HepG2 (cell line): ENCODE results near the gene ASXL3. TPM values are rescaled to one million over a fixed set of nuclear protein-coding genes. Genes with fewer than 3 reads are reported as not detected.

ENCODE experiments used
- ATAC-seq: fragments of 200-7000 bp; cut with Tn5 transposase; 3 replicates; pipeline ENCODE4 v1.9.1; 2020; ENCODE audit warnings: mild to moderate bottlenecking, moderate library complexity
- BruUV-seq: library from RNA; stranded (reverse); fragments of 400-500 nt; replicated peaks from 2 replicates; lab custom pipeline; 2021; lab: Mats Ljungman, UMichigan
- CTCF ChIA-PET: fragments of 300-600 bp; formaldehyde crosslinking; extraction: SDS; loops from one replicate; lab custom pipeline; 2021; ENCODE audit warnings: low total read pairs, inconsistent platforms, low intra/inter-chr PET ratio; lab: Yijun Ruan, JAX
- POLR2A ChIA-PET: fragments of 350-600 bp; sonication (Branson Sonifier 250); formaldehyde crosslinking; loops from one replicate; lab custom pipeline; 2020; ENCODE audit warnings: antibody characterized with exemption, inconsistent platforms; lab: Yijun Ruan, JAX
- DNase-seq: peaks from one replicate; pipeline ENCODE4 v3.0.0-alpha.2; 2015; ENCODE audit warnings: low spot score
- FAIRE-seq: peaks from 3 replicates; lab custom pipeline; 2011; peaks lifted over from hg19 to GRCh38; lab: Jason Lieb, UNC
- H2AFZ ChIP-seq: one replicate; pipeline ENCODE4 v1.6.1; 2011; ENCODE audit warnings: low read length, inconsistent platforms
- H3K27ac ChIP-seq: fragments of 300-600 bp; 3 replicates; pipeline ENCODE4 v1.8.0; 2011; ENCODE audit warnings: mixed run types, mild to moderate bottlenecking, mixed read lengths, low read length, inconsistent platforms; ENCODE audit not compliant: insufficient read depth; ENCODE audit errors: extremely low read length
- H3K27me3 ChIP-seq, 2 experiments: fragments of 200-600 bp in 1 of 2; 2 replicates in 1 of 2; 3 replicates in 1 of 2; pipeline versions ENCODE4 v1.6.0 to v1.8.0; 2011; ENCODE audit warnings: low read length in 2 of 2, mild to moderate bottlenecking in 2 of 2, moderate library complexity in 2 of 2, inconsistent platforms in 1 of 2; ENCODE audit not compliant: insufficient read depth in 2 of 2, control insufficient read depth in 1 of 2
- H3K36me3 ChIP-seq, 2 experiments: fragments of 200-600 bp in 1 of 2; replicated peaks in 1 of 2; 2 replicates in 1 of 2; 3 replicates in 1 of 2; pipeline versions ENCODE4 v1.5.1 to v1.8.0; 2011; ENCODE audit warnings: low read length in 2 of 2, inconsistent platforms in 1 of 2; ENCODE audit not compliant: insufficient read depth in 2 of 2, control insufficient read depth in 1 of 2
- H3K4me1 ChIP-seq: 2 replicates; pipeline ENCODE4 v1.5.1; 2012; ENCODE audit warnings: low read length, inconsistent platforms; ENCODE audit not compliant: insufficient read depth
- H3K4me2 ChIP-seq: 2 replicates; pipeline ENCODE4 v1.6.0; 2011; ENCODE audit warnings: low read depth, low read length, inconsistent platforms
- H3K4me3 ChIP-seq, 3 experiments: fragments of 200-600 bp in 1 of 3; sonication (generic), shearing (Covaris generic) in 1 of 3; replicated peaks in 1 of 3; 2 replicates each; pipeline ENCODE4 v1.5.1; 2011 to 2016; ENCODE audit warnings: low read length in 3 of 3, inconsistent platforms in 2 of 3, low read depth in 2 of 3, mild to moderate bottlenecking in 2 of 3, control low read depth in 1 of 3, mixed read lengths in 1 of 3; ENCODE audit not compliant: insufficient read depth in 1 of 3
- H3K79me2 ChIP-seq: one replicate; pipeline ENCODE4 v1.6.1; 2011; ENCODE audit warnings: low read length, inconsistent platforms; ENCODE audit not compliant: insufficient read depth
- H3K9ac ChIP-seq: 2 replicates; pipeline ENCODE4 v1.6.0; 2011; ENCODE audit warnings: mild to moderate bottlenecking, low read depth, low read length, inconsistent platforms; ENCODE audit not compliant: insufficient read depth
- H3K9me3 ChIP-seq: 2 replicates; pipeline ENCODE4 v1.5.1; 2012; ENCODE audit warnings: mild to moderate bottlenecking, low read length
- H4K20me1 ChIP-seq: 2 replicates; pipeline ENCODE4 v1.6.0; 2011; ENCODE audit warnings: inconsistent platforms, mild to moderate bottlenecking, low read length, moderate library complexity; ENCODE audit not compliant: insufficient read depth
- ATF1 ChIP-seq: IDR thresholded peaks from 2 replicates; pipeline ENCODE4 v1.6.1; 2016; ENCODE audit warnings: mild to moderate bottlenecking, control low read depth
- DR1 ChIP-seq: sonication (generic); formaldehyde crosslinking; IDR thresholded peaks from 2 replicates; pipeline ENCODE4 v1.8.0; 2021; ENCODE audit warnings: mild to moderate bottlenecking, missing genetic modification reagents, inconsistent platforms
- EEA1 ChIP-seq: sonication (generic); formaldehyde crosslinking; IDR thresholded peaks from 2 replicates; pipeline ENCODE4 v1.5.1; 2020; ENCODE audit warnings: mild to moderate bottlenecking, missing genetic modification reagents, borderline replicate concordance
- FLYWCH1 ChIP-seq: sonication (generic); formaldehyde crosslinking; IDR thresholded peaks from 2 replicates; pipeline ENCODE4 v1.8.1; 2023; ENCODE audit warnings: mild to moderate bottlenecking, missing genetic modification reagents
- KLF15 ChIP-seq: sonication (generic); formaldehyde crosslinking; IDR thresholded peaks from 2 replicates; pipeline ENCODE4 v1.8.1; 2023; ENCODE audit warnings: borderline replicate concordance, mild to moderate bottlenecking, inconsistent platforms, missing genetic modification reagents, mixed read lengths
- MTA3 ChIP-seq: sonication (generic); formaldehyde crosslinking; IDR thresholded peaks from 2 replicates; pipeline ENCODE4 v1.4.0; 2020; ENCODE audit warnings: missing genetic modification reagents
- NAIF1 ChIP-seq: sonication (generic); formaldehyde crosslinking; IDR thresholded peaks from 2 replicates; pipeline ENCODE4 v1.5.0; 2020; ENCODE audit warnings: mild to moderate bottlenecking, missing genetic modification reagents, borderline replicate concordance
- NCOA1 ChIP-seq: sonication (generic); formaldehyde crosslinking; IDR thresholded peaks from 2 replicates; pipeline ENCODE4 v1.9.0; 2021; ENCODE audit warnings: missing genetic modification reagents
- NFE2L2 ChIP-seq: fragments of 150-350 bp; IDR thresholded peaks from 2 replicates; pipeline ENCODE4 v1.6.1; 2014; ENCODE audit warnings: low read length
- RBM22 ChIP-seq: fragments of 200-400 bp; formaldehyde crosslinking; optimal IDR thresholded peaks from 2 replicates; pipeline ENCODE3; 2017; ENCODE audit warnings: mild to moderate bottlenecking, low read length, moderate library complexity
- SKI ChIP-seq: fragments of 450-650 bp; IDR thresholded peaks from one replicate; pipeline ENCODE4 v1.6.1; 2018; ENCODE audit warnings: mild to moderate bottlenecking; ENCODE audit not compliant: partially characterized antibody
- SNAPC2 ChIP-seq: sonication (generic); formaldehyde crosslinking; IDR thresholded peaks from 2 replicates; pipeline ENCODE4 v1.8.1; 2022; ENCODE audit warnings: mild to moderate bottlenecking, missing genetic modification reagents
- SP2 ChIP-seq: sonication (generic); formaldehyde crosslinking; IDR thresholded peaks from 2 replicates; pipeline ENCODE4 v1.5.1; 2020; ENCODE audit warnings: mild to moderate bottlenecking, missing genetic modification reagents
- ZNF24 ChIP-seq: fragments of 450-650 bp; IDR thresholded peaks from 2 replicates; pipeline ENCODE4 v1.6.1; 2017; ENCODE audit warnings: antibody characterized with exemption, mild to moderate bottlenecking
- ZNF331 ChIP-seq: sonication (generic); formaldehyde crosslinking; IDR thresholded peaks from 2 replicates; pipeline ENCODE4 v1.4.0; 2020; ENCODE audit warnings: missing genetic modification reagents
- WGBS: methylation state at CpG from one replicate; pipeline ENCODE4 v1.1.6; 2017; ENCODE audit warnings: low lambda C conversion rate; 5-methylcytosine and 5-hydroxymethylcytosine counted together
- in situ Hi-C: cut with HindIII; loops from 2 replicates; pipeline ENCODE4 v1.10.0; 2017; ENCODE audit warnings: low pct_unique_long_range_greater_than_20kb; ENCODE audit not compliant: extremely low pct_ligation_motif_present
- intact Hi-C: fragments of 100-400 bp; cut with micrococcal nuclease; formaldehyde crosslinking; loops from one replicate; pipeline ENCODE4 v1.10.0; 2022; ENCODE audit not compliant: unreplicated experiment
- polyA plus RNA-seq, 8 experiments: library from polyadenylated mRNA; depleted of rRNA in 3 of 8; stranded (reverse) in 7 of 8; unstranded in 1 of 8; fragments of >200 nt; fragmentation: Illumina TruSeq in 4 of 8; extraction: Trizol in 4 of 8; gene quantifications; 2 replicates each; pipeline versions ENCODE4 v1.2.1 to v1.2.3, GENCODE V29; 2011 to 2016; ENCODE audit warnings: low read depth in 4 of 8, missing spikeins in 1 of 8, mixed read lengths in 1 of 8; ENCODE audit not compliant: insufficient read depth in 1 of 8
- total RNA-seq, 5 experiments: library from RNA; depleted of rRNA; stranded (reverse); fragments of >200 nt; fragmentation: Illumina TruSeq; extraction: Trizol; gene quantifications; 2 replicates each; pipeline ENCODE4 v1.2.3, GENCODE V29; 2016; ENCODE audit warnings: low read depth in 1 of 5
- TF ChIP-seq, protein P1 (sequence below): sonication (generic); formaldehyde crosslinking; IDR thresholded peaks from 2 replicates; pipeline ENCODE4 v1.4.0; 2020; ENCODE audit warnings: missing genetic modification reagents, borderline replicate concordance
- TF ChIP-seq, protein P2 (sequence below): sonication (generic); formaldehyde crosslinking; IDR thresholded peaks from 2 replicates; pipeline ENCODE4 v1.8.0; 2022; ENCODE audit warnings: mild to moderate bottlenecking, missing genetic modification reagents, borderline replicate concordance

ASXL3 gene
- total and polyA plus RNA-seq, 2 of the 13 experiments (the other 11 are each of a cell fraction or from before 2014, with no cell fraction given): not detected

- TF ChIP-seq, protein P1, sequence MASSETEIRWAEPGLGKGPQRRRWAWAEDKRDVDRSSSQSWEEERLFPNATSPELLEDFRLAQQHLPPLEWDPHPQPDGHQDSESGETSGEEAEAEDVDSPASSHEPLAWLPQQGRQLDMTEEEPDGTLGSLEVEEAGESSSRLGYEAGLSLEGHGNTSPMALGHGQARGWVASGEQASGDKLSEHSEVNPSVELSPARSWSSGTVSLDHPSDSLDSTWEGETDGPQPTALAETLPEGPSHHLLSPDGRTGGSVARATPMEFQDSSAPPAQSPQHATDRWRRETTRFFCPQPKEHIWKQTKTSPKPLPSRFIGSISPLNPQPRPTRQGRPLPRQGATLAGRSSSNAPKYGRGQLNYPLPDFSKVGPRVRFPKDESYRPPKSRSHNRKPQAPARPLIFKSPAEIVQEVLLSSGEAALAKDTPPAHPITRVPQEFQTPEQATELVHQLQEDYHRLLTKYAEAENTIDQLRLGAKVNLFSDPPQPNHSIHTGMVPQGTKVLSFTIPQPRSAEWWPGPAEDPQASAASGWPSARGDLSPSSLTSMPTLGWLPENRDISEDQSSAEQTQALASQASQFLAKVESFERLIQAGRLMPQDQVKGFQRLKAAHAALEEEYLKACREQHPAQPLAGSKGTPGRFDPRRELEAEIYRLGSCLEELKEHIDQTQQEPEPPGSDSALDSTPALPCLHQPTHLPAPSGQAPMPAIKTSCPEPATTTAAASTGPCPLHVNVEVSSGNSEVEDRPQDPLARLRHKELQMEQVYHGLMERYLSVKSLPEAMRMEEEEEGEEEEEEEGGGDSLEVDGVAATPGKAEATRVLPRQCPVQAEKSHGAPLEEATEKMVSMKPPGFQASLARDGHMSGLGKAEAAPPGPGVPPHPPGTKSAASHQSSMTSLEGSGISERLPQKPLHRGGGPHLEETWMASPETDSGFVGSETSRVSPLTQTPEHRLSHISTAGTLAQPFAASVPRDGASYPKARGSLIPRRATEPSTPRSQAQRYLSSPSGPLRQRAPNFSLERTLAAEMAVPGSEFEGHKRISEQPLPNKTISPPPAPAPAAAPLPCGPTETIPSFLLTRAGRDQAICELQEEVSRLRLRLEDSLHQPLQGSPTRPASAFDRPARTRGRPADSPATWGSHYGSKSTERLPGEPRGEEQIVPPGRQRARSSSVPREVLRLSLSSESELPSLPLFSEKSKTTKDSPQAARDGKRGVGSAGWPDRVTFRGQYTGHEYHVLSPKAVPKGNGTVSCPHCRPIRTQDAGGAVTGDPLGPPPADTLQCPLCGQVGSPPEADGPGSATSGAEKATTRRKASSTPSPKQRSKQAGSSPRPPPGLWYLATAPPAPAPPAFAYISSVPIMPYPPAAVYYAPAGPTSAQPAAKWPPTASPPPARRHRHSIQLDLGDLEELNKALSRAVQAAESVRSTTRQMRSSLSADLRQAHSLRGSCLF (CRISPR knock-in tag): no peak
- TF ChIP-seq ZNF24 (no peak), SP2 (CRISPR knock-in tag) (no peak), EEA1 (no peak)
Measured at GRCh38 chr18:33647365-33647764, 69.3 kb downstream of the ASXL3 start (continued).

DNA sequence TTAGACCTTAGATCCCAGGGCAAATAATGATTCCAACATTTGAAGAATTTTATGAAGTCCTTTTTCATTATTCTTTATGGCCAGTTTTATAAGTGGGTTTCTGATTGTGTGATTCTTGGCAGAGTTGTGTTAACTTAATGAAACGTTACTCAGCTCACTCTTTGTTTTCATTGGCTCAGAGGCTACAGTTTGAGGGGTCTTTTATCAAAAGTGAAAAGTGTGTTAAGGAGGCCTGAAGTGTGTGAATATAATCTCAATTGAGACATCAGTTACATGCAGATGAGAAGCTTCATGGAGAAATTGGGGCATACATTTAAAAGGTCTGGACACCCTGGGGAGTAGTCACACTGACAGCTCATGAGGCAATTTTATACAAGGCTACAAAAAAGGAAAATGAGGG lies 74.6 kb downstream of the ASXL3 start:
- Histone ChIP-seq H4K20me1 (no peaks in the 10 kb centered on the region), H3K4me2 (no peak overlapping the region), H3K79me2 (no peaks in the 10 kb centered on the region), H3K4me1 (no peaks in the 10 kb centered on the region), H3K9ac (no peak overlapping the region), H3K36me3 (no peaks in the 10 kb centered on the region), H3K27me3 (no peaks in the 10 kb centered on the region), H3K4me3 (no peak overlapping the region), H3K9me3 (no peaks in the 10 kb centered on the region), H3K27ac (no peak overlapping the region), H2AFZ (no peak overlapping the region)
- in situ Hi-C loops: no loop called here
- no peak for TF ChIP-seq NCOA1 (CRISPR knock-in tag)
- no peak for TF ChIP-seq NFE2L2
- no peak for TF ChIP-seq KLF15 (CRISPR knock-in tag)
- no peak for TF ChIP-seq NAIF1
- no peak for TF ChIP-seq ATF1
- TF ChIP-seq FLYWCH1 (CRISPR knock-in tag): no peak
- TF ChIP-seq, protein P2, sequence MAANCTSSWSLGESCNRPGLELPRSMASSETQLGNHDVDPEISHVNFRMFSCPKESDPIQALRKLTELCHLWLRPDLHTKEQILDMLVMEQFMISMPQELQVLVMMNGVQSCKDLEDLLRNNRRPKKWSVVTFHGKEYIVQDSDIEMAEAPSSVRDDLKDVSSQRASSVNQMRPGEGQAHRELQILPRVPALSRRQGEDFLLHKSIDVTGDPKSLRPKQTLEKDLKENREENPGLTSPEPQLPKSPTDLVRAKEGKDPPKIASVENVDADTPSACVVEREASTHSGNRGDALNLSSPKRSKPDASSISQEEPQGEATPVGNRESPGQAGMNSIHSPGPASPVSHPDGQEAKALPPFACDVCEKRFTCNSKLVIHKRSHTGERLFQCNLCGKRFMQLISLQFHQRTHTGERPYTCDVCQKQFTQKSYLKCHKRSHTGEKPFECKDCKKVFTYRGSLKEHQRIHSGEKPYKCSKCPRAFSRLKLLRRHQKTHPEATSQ (CRISPR knock-in tag): no peak
- TF ChIP-seq ZNF331 (CRISPR knock-in tag): no peak
- TF ChIP-seq SKI: no peak
- TF ChIP-seq DR1: no peak
- TF ChIP-seq RBM22: no peak
- TF ChIP-seq MTA3: no peak
- no peak for TF ChIP-seq SNAPC2 (CRISPR knock-in tag)
- intact Hi-C loops: no loop called here
- CTCF ChIA-PET: no interaction called here
- DNase-seq: no peak
- 3% methylated on average over 1 of the region's 1 CpG for WGBS
- POLR2A ChIA-PET: no interaction called here
- no TSS peak for BruUV-seq
- no peak for FAIRE-seq
- no peak for ATAC-seq
